NCI-H187 (cell line): Measurements from ENCODE around the gene KRT27.
"Not testable (repeated sequence)": the region's sequence is repeated elsewhere in the genome, so short reads cannot be mapped to it uniquely, and the experiment has no call there.

Experiments used
- DNase-seq, 2 experiments: peaks; one replicate each; lab custom pipeline; 2025; lab: John Stamatoyannopoulos, UW

Gene KRT27

GRCh38 chr17:40755231-40755630, 27.1 kb downstream of the KRT27 start, which contains the start of gene KRT25:
Gene KRT25, minus strand, starts transcription at chr17:40755331. Its CDS starts 60 bp downstream, at chr17:40755271.
- no peak for DNase-seq

GRCh38 chr17:40753804-40754203, 28.5 kb downstream of the KRT27 start:
- no peak for DNase-seq

GRCh38 chr17:40751065-40751464, 31.3 kb downstream of the KRT27 start:
- DNase-seq, result no peak

GRCh38 chr17:40750391-40750790, 32.0 kb downstream of the KRT27 start:
- DNase-seq, result no peak

GRCh38 chr17:40748666-40749065, 33.7 kb downstream of the KRT27 start:
- DNase-seq, result not testable (repeated sequence)

- DNase-seq, result no peak
Observed at GRCh38 chr17:40738553-40738952, 43.8 kb downstream of the KRT27 start.

- DNase-seq, result no peak
Observed at GRCh38 chr17:40735016-40735415, 47.3 kb downstream of the KRT27 start.

- DNase-seq, result no peak
Observed at GRCh38 chr17:40734018-40734417, 48.3 kb downstream of the KRT27 start.

- DNase-seq, result no peak
Observed at GRCh38 chr17:40730970-40731369, 51.4 kb downstream of the KRT27 start.

GRCh38 chr17:40727447-40728231, 54.7 kb downstream of the KRT27 start:
- no peak for DNase-seq

- DNase-seq, result no peak
Observed at GRCh38 chr17:40726919-40727318, 55.4 kb downstream of the KRT27 start.
